ENCODE measurements around the gene MZT2A.
"Not testable (repeated sequence)": the region's sequence is repeated elsewhere in the genome, so short reads cannot be mapped to it uniquely, and the experiment has no call there.

MZT2A gene

DNA sequence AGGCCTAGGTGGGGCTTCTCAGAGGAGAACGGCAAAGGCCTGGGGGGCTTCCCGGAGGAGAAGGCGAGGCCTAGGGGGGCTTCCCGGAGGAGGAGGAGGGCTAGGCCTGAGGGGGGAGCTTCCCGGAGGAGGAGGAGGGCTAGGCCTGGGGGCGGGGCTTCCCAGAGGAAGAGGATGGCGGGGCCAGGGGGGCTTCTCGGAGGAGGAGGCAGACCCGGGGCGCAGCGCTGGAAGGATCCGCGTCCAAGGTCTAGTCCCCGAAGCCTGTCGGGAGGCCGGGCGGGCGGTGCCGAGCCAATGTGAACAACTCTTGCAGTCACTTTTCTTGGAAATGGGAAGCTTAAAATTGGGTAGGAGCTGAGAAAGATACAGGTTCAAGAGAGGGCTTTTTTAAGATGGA, 46.3 kb downstream of the MZT2A start:
- no peak for DNase-seq

DNA sequence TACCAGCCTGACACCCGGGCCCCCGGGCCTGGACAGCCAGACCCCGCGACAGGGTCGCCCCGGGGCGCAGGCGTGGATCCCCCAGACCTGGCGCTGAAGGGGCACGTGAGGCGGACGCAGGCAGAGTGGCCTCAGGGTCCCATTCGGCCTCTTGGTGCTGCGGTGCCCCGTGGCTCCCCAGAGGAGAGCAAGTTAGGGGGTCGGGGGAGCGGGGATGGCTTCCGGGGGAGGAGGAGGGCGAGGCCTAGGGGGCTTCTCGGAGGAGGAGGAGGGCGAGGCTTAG, 46.7 kb downstream of the MZT2A start:
- DNase-seq = not testable (repeated sequence)

DNA sequence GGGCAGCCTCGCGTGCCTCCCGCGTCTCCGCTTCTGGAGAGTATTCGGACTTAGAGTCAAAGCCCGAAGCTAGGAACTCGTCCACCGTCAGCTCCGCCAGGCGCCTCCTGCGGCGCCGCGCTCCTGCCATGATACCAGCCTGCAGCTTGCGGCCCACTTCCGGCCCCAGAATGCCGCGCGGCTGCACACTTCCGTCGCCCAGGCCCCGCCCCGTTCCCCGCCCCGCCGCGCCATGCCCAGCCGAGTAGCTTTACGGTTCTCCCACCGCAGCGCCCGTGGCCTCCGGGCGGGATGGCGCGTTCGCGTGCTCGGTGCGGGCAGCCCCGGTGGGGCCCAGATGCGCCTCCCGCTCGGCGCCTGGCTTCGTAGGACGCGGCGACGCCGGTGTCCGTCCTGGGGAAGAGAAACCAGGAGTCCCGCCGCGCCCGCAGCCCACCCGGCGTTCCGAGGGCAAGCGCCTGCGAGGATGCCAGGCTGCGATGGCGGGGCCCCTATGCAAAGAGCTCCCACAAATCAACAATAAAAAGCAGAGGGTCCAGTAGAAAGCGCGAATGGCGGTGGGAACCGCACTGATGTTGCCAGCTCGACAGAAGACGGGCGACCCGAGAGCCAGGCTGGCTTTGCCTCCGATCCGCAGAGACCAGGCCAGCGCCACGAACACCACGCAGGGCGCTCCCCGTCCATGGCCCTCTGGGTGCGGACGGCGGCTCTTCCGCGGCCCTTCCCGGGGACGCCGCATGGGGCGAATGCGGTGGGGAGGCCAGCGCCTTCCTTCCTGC, 47.3 kb downstream of the MZT2A start:
- not testable (repeated sequence) for DNase-seq

DNA sequence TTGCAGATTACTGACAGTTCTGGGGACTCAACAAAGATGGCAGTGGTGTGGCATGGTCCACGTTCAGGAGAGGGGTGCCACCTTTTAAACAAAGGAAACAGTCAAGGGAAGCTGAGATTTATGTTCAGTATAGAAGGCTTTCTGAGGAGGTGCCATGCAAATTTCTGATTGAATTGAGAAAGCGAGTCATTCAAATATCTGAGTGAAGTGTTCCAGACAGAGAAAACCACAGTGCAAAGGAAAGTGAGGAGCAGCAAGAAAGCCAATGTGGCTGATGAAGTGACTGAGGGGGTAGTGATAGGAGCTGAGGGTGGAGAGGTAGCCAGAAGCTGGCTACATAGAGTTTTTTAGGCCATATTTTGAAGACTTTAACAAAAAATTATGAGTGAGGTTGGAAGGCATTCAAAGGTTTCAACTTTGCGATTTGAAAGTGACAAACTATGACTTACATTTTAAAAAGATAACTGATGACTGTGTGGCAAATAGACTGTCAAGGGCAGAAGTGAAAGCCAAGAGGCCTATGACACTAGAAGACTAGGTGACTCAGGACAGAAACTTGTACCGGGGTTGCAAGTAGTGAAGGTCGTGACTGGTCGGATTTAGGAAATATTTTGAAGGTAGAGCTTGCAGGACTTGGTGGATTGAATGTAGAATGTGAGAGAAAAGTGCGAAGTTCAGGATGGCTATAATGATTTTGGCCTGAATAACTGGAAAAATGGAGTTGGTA, 51.3 kb downstream of the MZT2A start:
- DNase-seq = not testable (repeated sequence)
